Keratinocyte (primary cell): ENCODE measurements around the gene IL1RAPL1. TPM values are rescaled to one million over a fixed set of nuclear protein-coding genes. Genes with fewer than 3 reads are reported as not detected.

Source experiments
- DNase-seq: peaks from one replicate; pipeline ENCODE4 v3.0.0-alpha.2; 2011; ENCODE audit warnings: low read depth, missing footprints, low spot score
- FAIRE-seq: peaks from 2 replicates; lab custom pipeline; 2011; peaks lifted over from hg19 to GRCh38; lab: Jason Lieb, UNC
- H2AFZ ChIP-seq: 2 replicates; pipeline ENCODE4 v1.6.0; 2012; ENCODE audit warnings: low read length, control low read depth, inconsistent platforms; ENCODE audit not compliant: control insufficient read depth
- H3K27ac ChIP-seq: 2 replicates; pipeline ENCODE4 v1.5.1; 2011; ENCODE audit warnings: low read length; ENCODE audit not compliant: control insufficient read depth, insufficient read depth
- H3K27me3 ChIP-seq: 3 replicates; pipeline ENCODE4 v1.6.0; 2011; ENCODE audit warnings: low read length; ENCODE audit not compliant: control insufficient read depth, insufficient read depth; ENCODE audit errors: extremely low read depth
- H3K36me3 ChIP-seq, 2 experiments: 2 replicates in 1 of 2; 3 replicates in 1 of 2; pipeline ENCODE4 v1.5.1; 2011; ENCODE audit warnings: low read length in 2 of 2, mild to moderate bottlenecking in 1 of 2; ENCODE audit not compliant: control insufficient read depth in 2 of 2, insufficient read depth in 2 of 2; ENCODE audit errors: extremely low read depth in 1 of 2
- H3K4me1 ChIP-seq: 3 replicates; pipeline ENCODE4 v1.5.1; 2011; ENCODE audit warnings: low read length; ENCODE audit not compliant: control insufficient read depth, insufficient read depth; ENCODE audit errors: extremely low read depth
- H3K4me2 ChIP-seq: 3 replicates; pipeline ENCODE4 v1.6.0; 2011; ENCODE audit warnings: low read depth, low read length; ENCODE audit not compliant: control insufficient read depth, insufficient read depth; ENCODE audit errors: extremely low read depth
- H3K4me3 ChIP-seq, 3 experiments: fragments of 200-600 bp in 1 of 3; sonication (generic) in 1 of 3; 2 replicates in 2 of 3; 3 replicates in 1 of 3; pipeline ENCODE4 v1.5.1; 2011 to 2016; ENCODE audit warnings: low read length in 3 of 3, mild to moderate bottlenecking in 3 of 3, control low read depth in 2 of 3, inconsistent platforms in 1 of 3, low read depth in 1 of 3, mixed read lengths in 1 of 3, mixed run types in 1 of 3, moderate library complexity in 1 of 3; ENCODE audit not compliant: control insufficient read depth in 2 of 3, insufficient read depth in 2 of 3; ENCODE audit errors: extremely low read depth in 1 of 3
- H3K79me2 ChIP-seq: 2 replicates; pipeline ENCODE4 v1.6.0; 2012; ENCODE audit warnings: low read length; ENCODE audit not compliant: control insufficient read depth, insufficient read depth
- H3K9ac ChIP-seq: 3 replicates; pipeline ENCODE4 v1.6.0; 2011; ENCODE audit warnings: low read length; ENCODE audit not compliant: control insufficient read depth, insufficient read depth; ENCODE audit errors: extremely low read depth
- H3K9me1 ChIP-seq: 3 replicates; pipeline ENCODE4 v1.6.0; 2011; ENCODE audit warnings: low read length; ENCODE audit not compliant: control insufficient read depth, insufficient read depth; ENCODE audit errors: extremely low read depth
- H3K9me3 ChIP-seq: 2 replicates; pipeline ENCODE4 v1.5.1; 2012; ENCODE audit warnings: low read depth, low read length; ENCODE audit not compliant: control insufficient read depth
- H4K20me1 ChIP-seq: 3 replicates; pipeline ENCODE4 v1.6.0; 2011; ENCODE audit warnings: low read length; ENCODE audit not compliant: control insufficient read depth, insufficient read depth; ENCODE audit errors: extremely low read depth
- EZH2 ChIP-seq: IDR thresholded peaks from one replicate; pipeline ENCODE4 v1.6.1; 2012; ENCODE audit warnings: inconsistent platforms, mild to moderate bottlenecking, low read length, moderate library complexity
- dilution Hi-C: fragments of 300-500 bp; cut with MboI; formaldehyde crosslinking; loops from one replicate; pipeline ENCODE4 v1.7.0; 2020; ENCODE audit warnings: low sequenced_read_pairs; ENCODE audit not compliant: extremely low pct_ligation_motif_present
- polyA plus RNA-seq, 5 experiments: library from polyadenylated mRNA; depleted of rRNA in 3 of 5; stranded (reverse) in 3 of 5; stranded (forward) in 1 of 5; unstranded in 1 of 5; fragments of >200 nt; gene quantifications; 1 replicate in 1 of 5; 2 replicates in 3 of 5; 3 replicates in 1 of 5; pipeline versions ENCODE4 v1.2.1 to v1.2.3, GENCODE V29; 2011 to 2012; ENCODE audit warnings: missing spikeins in 2 of 5, low read depth in 1 of 5, low replicate concordance in 1 of 5
- TF ChIP-seq, protein P1 (sequence below), 3 experiments: IDR thresholded peaks in 1 of 3; conservative IDR thresholded peaks in 1 of 3; optimal IDR thresholded peaks in 1 of 3; 2 replicates in 2 of 3; 3 replicates in 1 of 3; pipeline versions ENCODE3 to v1.5.1; 2011; ENCODE audit warnings: low read length in 3 of 3, mild to moderate bottlenecking in 3 of 3, moderate library complexity in 2 of 3, control low read depth in 1 of 3, inconsistent platforms in 1 of 3; ENCODE audit not compliant: insufficient read depth in 2 of 3; ENCODE audit errors: extremely low read depth in 1 of 3

The IL1RAPL1 gene
- polyA plus RNA-seq, 1 donor (not counting 4 experiments of a cell fraction or from before 2014, with no cell fraction given) = 2.8 TPM

- Histone ChIP-seq H3K4me3 (no peak overlapping the region), H3K9me3 (no peaks in the 10 kb centered on the region), H4K20me1 (no peaks in the 10 kb centered on the region), H3K27me3 (no peaks in the 10 kb centered on the region), H3K79me2 (no peaks in the 10 kb centered on the region), H3K9me1 (no peaks in the 10 kb centered on the region), H3K36me3 (no peaks in the 10 kb centered on the region), H3K4me2 (no peak overlapping the region), H2AFZ (no peak overlapping the region), H3K27ac (no peak overlapping the region), H3K4me1 (no peaks in the 10 kb centered on the region), H3K9ac (no peak overlapping the region)
- dilution Hi-C loops = no loop called here
- no peak for TF ChIP-seq EZH2
- TF ChIP-seq, protein P1, sequence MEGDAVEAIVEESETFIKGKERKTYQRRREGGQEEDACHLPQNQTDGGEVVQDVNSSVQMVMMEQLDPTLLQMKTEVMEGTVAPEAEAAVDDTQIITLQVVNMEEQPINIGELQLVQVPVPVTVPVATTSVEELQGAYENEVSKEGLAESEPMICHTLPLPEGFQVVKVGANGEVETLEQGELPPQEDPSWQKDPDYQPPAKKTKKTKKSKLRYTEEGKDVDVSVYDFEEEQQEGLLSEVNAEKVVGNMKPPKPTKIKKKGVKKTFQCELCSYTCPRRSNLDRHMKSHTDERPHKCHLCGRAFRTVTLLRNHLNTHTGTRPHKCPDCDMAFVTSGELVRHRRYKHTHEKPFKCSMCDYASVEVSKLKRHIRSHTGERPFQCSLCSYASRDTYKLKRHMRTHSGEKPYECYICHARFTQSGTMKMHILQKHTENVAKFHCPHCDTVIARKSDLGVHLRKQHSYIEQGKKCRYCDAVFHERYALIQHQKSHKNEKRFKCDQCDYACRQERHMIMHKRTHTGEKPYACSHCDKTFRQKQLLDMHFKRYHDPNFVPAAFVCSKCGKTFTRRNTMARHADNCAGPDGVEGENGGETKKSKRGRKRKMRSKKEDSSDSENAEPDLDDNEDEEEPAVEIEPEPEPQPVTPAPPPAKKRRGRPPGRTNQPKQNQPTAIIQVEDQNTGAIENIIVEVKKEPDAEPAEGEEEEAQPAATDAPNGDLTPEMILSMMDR (optimal IDR thresholded peaks at IDR 0.05 in 1 of 3, IDR thresholded peaks at IDR 0.05 in 1 of 3, conservative IDR thresholded peaks at IDR 0.05 in 1 of 3; ENCODE audit: extremely low read depth in 1 of 3, insufficient read depth in 2 of 3, low read length in 3 of 3) = no peak
- no peak for FAIRE-seq
- no peak for DNase-seq
These were observed 1103.8 kb downstream of the IL1RAPL1 start for GRCh38 chrX:29691044-29691443.

DNA sequence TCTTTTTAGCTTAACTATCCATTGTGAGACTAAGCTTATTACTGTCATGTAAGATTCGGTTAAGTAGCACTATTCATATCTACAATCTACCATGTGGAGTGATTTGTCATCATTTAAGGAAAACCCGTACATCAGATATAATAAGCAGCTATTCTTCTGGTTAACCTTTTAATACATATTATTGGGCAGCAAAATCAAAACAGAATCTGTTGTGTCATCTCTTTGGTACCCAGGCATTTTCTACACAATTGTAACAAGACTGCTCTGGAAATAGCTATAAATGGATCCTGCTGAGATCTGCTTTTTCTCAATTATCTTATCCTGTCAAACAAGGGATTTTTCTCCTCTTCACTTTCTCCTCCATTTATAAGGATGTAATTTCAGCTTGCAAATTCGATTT is 1106.7 kb downstream of the IL1RAPL1 start:
- Histone ChIP-seq H3K36me3 (no peaks in the 10 kb centered on the region), H3K79me2 (no peaks in the 10 kb centered on the region), H3K27ac (no peak overlapping the region), H3K9ac (no peak overlapping the region), H3K9me1 (no peaks in the 10 kb centered on the region), H3K4me2 (no peak overlapping the region), H3K4me1 (no peaks in the 10 kb centered on the region), H3K9me3 (no peaks in the 10 kb centered on the region), H3K27me3 (no peaks in the 10 kb centered on the region), H2AFZ (no peak overlapping the region), H4K20me1 (no peaks in the 10 kb centered on the region), H3K4me3 (no peak overlapping the region)
- DNase-seq = no peak
- dilution Hi-C loops = no loop called here
- no peak for FAIRE-seq
- no peak for TF ChIP-seq EZH2
- TF ChIP-seq, protein P1 (optimal IDR thresholded peaks at IDR 0.05 in 1 of 3, IDR thresholded peaks at IDR 0.05 in 1 of 3, conservative IDR thresholded peaks at IDR 0.05 in 1 of 3; ENCODE audit: extremely low read depth in 1 of 3, insufficient read depth in 2 of 3, low read length in 3 of 3) = no peak
